Liver (tissue), 9 donors: ENCODE results near the gene CTSH. TPM values are rescaled to one million over a fixed set of nuclear protein-coding genes. Genes with fewer than 3 reads are reported as not detected.

ENCODE experiments used
- DNase-seq: peaks from one replicate; pipeline ENCODE4 v3.0.0-alpha.2; 2017; ENCODE audit warnings: low spot score
- H3K27ac ChIP-seq, 2 donors: one replicate each; pipeline ENCODE4 v1.7.0; 2013; ENCODE audit warnings: inconsistent platforms in 2 of 2, low read length in 2 of 2, control low read depth in 1 of 2, low read depth in 1 of 2, mild to moderate bottlenecking in 1 of 2
- H3K27me3 ChIP-seq, 4 donors: one replicate each; pipeline versions ENCODE4 v1.6.1 to v1.7.0; 2013; ENCODE audit warnings: low read length in 3 of 4, inconsistent platforms in 1 of 4, mild to moderate bottlenecking in 1 of 4, moderate library complexity in 1 of 4; ENCODE audit not compliant: control insufficient read depth in 4 of 4, insufficient read depth in 4 of 4
- H3K36me3 ChIP-seq, 4 donors: one replicate each; pipeline versions ENCODE4 v1.6.1 to v1.7.0; 2013; ENCODE audit warnings: low read length in 3 of 4, mild to moderate bottlenecking in 3 of 4, low read depth in 1 of 4, moderate library complexity in 1 of 4; ENCODE audit not compliant: control insufficient read depth in 4 of 4, insufficient read depth in 3 of 4
- H3K4me1 ChIP-seq, 4 donors: one replicate each; pipeline versions ENCODE4 v1.6.1 to v1.7.0; 2013; ENCODE audit warnings: low read length in 3 of 4, mild to moderate bottlenecking in 3 of 4, moderate library complexity in 1 of 4; ENCODE audit not compliant: control insufficient read depth in 4 of 4, insufficient read depth in 4 of 4
- H3K4me3 ChIP-seq, 3 donors: one replicate each; pipeline versions ENCODE4 v1.6.1 to v1.7.0; 2013; ENCODE audit warnings: low read length in 3 of 3, control low read depth in 1 of 3, low read depth in 1 of 3, mild to moderate bottlenecking in 1 of 3
- H3K9ac ChIP-seq, 2 donors: one replicate each; pipeline ENCODE4 v1.7.0; 2013; ENCODE audit warnings: low read length in 2 of 2, mild to moderate bottlenecking in 2 of 2, moderate library complexity in 2 of 2, control low read depth in 1 of 2, low read depth in 1 of 2
- H3K9me3 ChIP-seq, 4 donors: one replicate each; pipeline versions ENCODE4 v1.6.1 to v1.7.0; 2013; ENCODE audit warnings: low read length in 3 of 4; ENCODE audit not compliant: control insufficient read depth in 4 of 4
- CTCF ChIP-seq: fragments of 150-350 bp; IDR thresholded peaks from 2 replicates; pipeline ENCODE4 v1.5.1; 2017; ENCODE audit warnings: improper control_type of control experiment, low read depth, low read length; ENCODE audit not compliant: missing input control
- EGR1 ChIP-seq, 2 donors: IDR thresholded peaks; 2 replicates each; pipeline ENCODE4 v1.6.1; 2016 to 2018; ENCODE audit warnings: antibody characterized with exemption in 2 of 2, low read depth in 2 of 2
- FOXA1 ChIP-seq: IDR thresholded peaks from 2 replicates; pipeline ENCODE4 v1.6.1; 2016; ENCODE audit warnings: antibody characterized with exemption
- GABPA ChIP-seq, 2 donors: IDR thresholded peaks in 1 of 2; conservative IDR thresholded peaks in 1 of 2; 2 replicates each; pipeline ENCODE4 v1.6.1; 2016; ENCODE audit warnings: antibody characterized with exemption in 2 of 2, mild to moderate bottlenecking in 1 of 2, moderate library complexity in 1 of 2
- HNF4A ChIP-seq, 2 donors: conservative IDR thresholded peaks; 2 replicates each; pipeline ENCODE4 v1.6.1; 2016; ENCODE audit warnings: antibody characterized with exemption in 2 of 2, mild to moderate bottlenecking in 2 of 2
- HNF4G ChIP-seq: IDR thresholded peaks from 2 replicates; pipeline ENCODE4 v1.6.1; 2016; ENCODE audit warnings: antibody characterized with exemption
- JUND ChIP-seq, 2 donors: IDR thresholded peaks; 2 replicates each; pipeline ENCODE4 v1.6.1; 2016; ENCODE audit warnings: antibody characterized with exemption in 2 of 2
- MAX ChIP-seq: IDR thresholded peaks from 2 replicates; pipeline ENCODE4 v1.6.1; 2016; ENCODE audit warnings: antibody characterized with exemption
- NR2F2 ChIP-seq: IDR thresholded peaks from 2 replicates; pipeline ENCODE4 v1.6.1; 2016; ENCODE audit warnings: antibody characterized with exemption
- RAD21 ChIP-seq, 2 donors: IDR thresholded peaks; 2 replicates each; pipeline ENCODE4 v1.6.1; 2016; ENCODE audit warnings: antibody characterized with exemption in 2 of 2, mild to moderate bottlenecking in 2 of 2
- RXRA ChIP-seq, 2 donors: IDR thresholded peaks; 2 replicates each; pipeline ENCODE4 v1.6.1; 2017 to 2018; ENCODE audit warnings: antibody characterized with exemption in 2 of 2, mild to moderate bottlenecking in 1 of 2
- TAF1 ChIP-seq: conservative IDR thresholded peaks from 2 replicates; pipeline ENCODE4 v1.6.1; 2016; ENCODE audit warnings: antibody characterized with exemption, mild to moderate bottlenecking
- YY1 ChIP-seq: IDR thresholded peaks from 2 replicates; pipeline ENCODE4 v1.6.1; 2016; ENCODE audit warnings: antibody characterized with exemption, mild to moderate bottlenecking
- ZBTB33 ChIP-seq: IDR thresholded peaks from 2 replicates; pipeline ENCODE4 v1.6.1; 2016; ENCODE audit warnings: antibody characterized with exemption
- WGBS: extraction: QIAGEN DNeasy Blood & Tissue Kit; methylation state at CpG from one replicate; pipeline ENCODE4 v1.1.7; 2013; 5-methylcytosine and 5-hydroxymethylcytosine counted together
- polyA plus RNA-seq, 2 donors: library from polyadenylated mRNA; stranded (reverse) in 1 of 2; unstranded in 1 of 2; fragments of 200-250 nt in 1 of 2; fragments of >200 nt in 1 of 2; fragmentation: Nextera tagmentation in 1 of 2; extraction: Ambion mirVana in 1 of 2; gene quantifications; one replicate each; pipeline versions ENCODE4 v1.2.1 to v1.2.3, GENCODE V29; 2013 to 2015
- total RNA-seq, 2 donors: library from RNA; depleted of rRNA; stranded (reverse); fragments of >200 nt; gene quantifications; one replicate each; pipeline ENCODE4 v1.2.3, GENCODE V29; 2014
- donor health status: healthy.
- donor health status: healthy.
- donor health status: healthy.
- donor health status: healthy.
- donor health status: healthy.

Gene CTSH
- total and polyA plus RNA-seq, 4 donors: 46.3 to 162 (median 95.8) TPM

- 94% methylated on average over 5 of the region's 5 CpGs for WGBS
- Histone ChIP-seq H3K27ac (no peak overlapping the region), H3K9ac (no peak overlapping the region)
Measured at GRCh38 chr15:78925956-78926743, 18.7 kb downstream of the CTSH start.

GRCh38 chr15:78925076-78925624 lies 19.7 kb downstream of the CTSH start:
- no peaks in the 10 kb centered on the region for H3K9me3 ChIP-seq
- no peak overlapping the region for H3K4me3 ChIP-seq
- no peak for DNase-seq
- TF ChIP-seq HNF4G: no peak
- no peaks in the 10 kb centered on the region for H3K27me3 ChIP-seq
- H3K36me3 ChIP-seq: peaks cover 14 to 58% (median 37%) of the 10 kb centered on the region in 4 donors
- 84% methylated on average over 10 of the region's 10 CpGs for WGBS
- H3K27ac ChIP-seq: no peak overlapping the region
- no peak overlapping the region for H3K9ac ChIP-seq
- H3K4me1 ChIP-seq: no peaks in the 10 kb centered on the region

More at GRCh38 chr15:78925956-78926743, 18.7 kb downstream of the CTSH start:
- H3K36me3 ChIP-seq: peaks cover 14 to 57% (median 36%) of the 10 kb centered on the region in 4 donors
- no peaks in the 10 kb centered on the region for H3K9me3 ChIP-seq
- H3K4me1 ChIP-seq: peaks cover 0 to 2% (median under 1%) of the 10 kb centered on the region in 4 donors
- no peak overlapping the region for H3K4me3 ChIP-seq
- H3K27me3 ChIP-seq: no peaks in the 10 kb centered on the region
- DNase-seq: no peak
- TF ChIP-seq TAF1: no peak
- no peak for TF ChIP-seq CTCF
- no peak for TF ChIP-seq HNF4G
- TF ChIP-seq JUND (IDR thresholded peaks at IDR 0.05): no peak
- TF ChIP-seq FOXA1: no peak
- no peak for TF ChIP-seq GABPA (IDR thresholded peaks at IDR 0.05 in 1 of 2, conservative IDR thresholded peaks at IDR 0.05 in 1 of 2)
- TF ChIP-seq EGR1 (IDR thresholded peaks at IDR 0.05; ENCODE audit: low read depth in 2 of 2): no peak
- no peak for TF ChIP-seq RAD21 (IDR thresholded peaks at IDR 0.05)

- DNase-seq: no peak
- no peak overlapping the region for H3K9ac ChIP-seq
- H3K27ac ChIP-seq: no peak overlapping the region
- H3K36me3 ChIP-seq: peaks cover 16 to 62% (median 38%) of the 10 kb centered on the region in 4 donors
- no peaks in the 10 kb centered on the region for H3K4me1 ChIP-seq
- no peaks in the 10 kb centered on the region for H3K9me3 ChIP-seq
- no peaks in the 10 kb centered on the region for H3K27me3 ChIP-seq
- H3K4me3 ChIP-seq: no peak overlapping the region
- WGBS: 95% methylated on average over 18 of the region's 18 CpGs
- TF ChIP-seq HNF4A (conservative IDR thresholded peaks at IDR 0.05): no peak
- no peak for TF ChIP-seq FOXA1
- no peak for TF ChIP-seq GABPA (IDR thresholded peaks at IDR 0.05 in 1 of 2, conservative IDR thresholded peaks at IDR 0.05 in 1 of 2)
- no peak for TF ChIP-seq CTCF
- TF ChIP-seq YY1: no peak
- no peak for TF ChIP-seq RXRA (IDR thresholded peaks at IDR 0.05)
- TF ChIP-seq HNF4G: no peak
- TF ChIP-seq TAF1: no peak
- TF ChIP-seq ZBTB33: no peak
- no peak for TF ChIP-seq MAX
- TF ChIP-seq NR2F2: no peak
Measured at GRCh38 chr15:78923480-78924360, 21.1 kb downstream of the CTSH start.
